WTC11 (cell line): ENCODE measurements around the gene COL27A1. TPM values are rescaled to one million over a fixed set of nuclear protein-coding genes. Genes with fewer than 3 reads are reported as not detected.

Source experiments
- ATAC-seq: fragments of 200-7000 bp; cut with Tn5 transposase; 2 replicates; pipeline ENCODE4 v1.10.0; 2021; ENCODE audit warnings: mild to moderate bottlenecking, moderate library complexity
- CTCF ChIA-PET: fragments of 300-600 bp; sonication (Branson Sonifier 250); formaldehyde crosslinking; loops from one replicate; lab custom pipeline; 2021; ENCODE audit warnings: antibody characterized with exemption; lab: Charles Lee
- POLR2A ChIA-PET: fragments of 350-600 bp; sonication (Branson Sonifier 250); formaldehyde crosslinking; loops from one replicate; lab custom pipeline; 2021; ENCODE audit warnings: antibody characterized with exemption; lab: Charles Lee
- DNase-seq: peaks from one replicate; pipeline ENCODE4 v3.0.0; 2021; ENCODE audit warnings: low spot score
- H3K27ac Mint-ChIP-seq: 2 replicates; pipeline ENCODE4 v1.8.0; 2021; ENCODE audit warnings: mixed read lengths
- H3K27me3 Mint-ChIP-seq: 2 replicates; pipeline ENCODE4 v1.8.0; 2021; ENCODE audit warnings: low read depth, mild to moderate bottlenecking, moderate library complexity, mixed read lengths
- H3K36me3 Mint-ChIP-seq: 2 replicates; pipeline ENCODE4 v1.8.0; 2021; ENCODE audit warnings: mixed read lengths
- H3K4me1 Mint-ChIP-seq: 2 replicates; pipeline ENCODE4 v1.8.0; 2022; ENCODE audit warnings: mixed read lengths
- H3K4me3 Mint-ChIP-seq: 2 replicates; pipeline ENCODE4 v1.8.0; 2021; ENCODE audit warnings: mild to moderate bottlenecking, moderate library complexity, mixed read lengths
- H3K9me3 Mint-ChIP-seq: 2 replicates; pipeline ENCODE4 v1.8.0; 2021; ENCODE audit warnings: mixed read lengths
- ATF2 ChIP-seq: sonication (generic); formaldehyde crosslinking; IDR thresholded peaks from 2 replicates; pipeline ENCODE4 v1.8.1; 2022; ENCODE audit warnings: low read depth, missing genetic modification reagents, borderline replicate concordance
- ATF6 ChIP-seq: sonication (generic); formaldehyde crosslinking; IDR thresholded peaks from 2 replicates; pipeline ENCODE4 v1.8.1; 2023; ENCODE audit warnings: mild to moderate bottlenecking, missing genetic modification reagents
- ETV6 ChIP-seq: sonication (generic); formaldehyde crosslinking; IDR thresholded peaks from 2 replicates; pipeline ENCODE4 v1.8.1; 2022; ENCODE audit warnings: mild to moderate bottlenecking, missing genetic modification reagents
- GRHL2 ChIP-seq: fragments of 250-450 bp; sonication (Bioruptor Pico); IDR thresholded peaks from 2 replicates; pipeline ENCODE4 v1.8.0; 2022; ENCODE audit warnings: mild to moderate bottlenecking, moderate library complexity; ENCODE audit not compliant: insufficient replicate concordance, severe bottlenecking
- GTF2I ChIP-seq: fragments of 250-450 bp; sonication (Bioruptor Pico); conservative IDR thresholded peaks from 2 replicates; pipeline ENCODE4 v1.4.0; 2021; ENCODE audit warnings: mild to moderate bottlenecking
- KAT7 ChIP-seq: sonication (generic); formaldehyde crosslinking; IDR thresholded peaks from 2 replicates; pipeline ENCODE4 v1.8.1; 2023; ENCODE audit warnings: missing genetic modification reagents, mild to moderate bottlenecking, borderline replicate concordance
- MYBL2 ChIP-seq: sonication (generic); formaldehyde crosslinking; IDR thresholded peaks from 2 replicates; pipeline ENCODE4 v1.8.1; 2023; ENCODE audit warnings: mild to moderate bottlenecking, moderate library complexity, missing genetic modification reagents
- NFE2L1 ChIP-seq: sonication (generic); formaldehyde crosslinking; IDR thresholded peaks from 2 replicates; pipeline ENCODE4 v1.8.1; 2023; ENCODE audit warnings: missing genetic modification reagents
- RORB ChIP-seq: fragments of 250-450 bp; sonication (Bioruptor Pico); IDR thresholded peaks from 2 replicates; pipeline ENCODE4 v1.9.0; 2021; ENCODE audit warnings: mild to moderate bottlenecking
- SMAD4 ChIP-seq: sonication (generic); formaldehyde crosslinking; IDR thresholded peaks from 2 replicates; pipeline ENCODE4 v1.8.0; 2022; ENCODE audit warnings: mild to moderate bottlenecking, missing genetic modification reagents
- SOX15 ChIP-seq: fragments of 250-450 bp; sonication (Bioruptor Pico); IDR thresholded peaks from 2 replicates; pipeline ENCODE4 v1.9.0; 2021; ENCODE audit warnings: mild to moderate bottlenecking
- TCF7 ChIP-seq: sonication (generic); formaldehyde crosslinking; IDR thresholded peaks from 2 replicates; pipeline ENCODE4 v1.8.0; 2022; ENCODE audit warnings: mild to moderate bottlenecking, low read depth, missing genetic modification reagents, moderate library complexity
- ZBTB21 ChIP-seq: sonication (generic); formaldehyde crosslinking; IDR thresholded peaks from 2 replicates; pipeline ENCODE4 v1.8.1; 2023; ENCODE audit warnings: mild to moderate bottlenecking, missing genetic modification reagents, borderline replicate concordance
- ZNF138 ChIP-seq: sonication (generic); formaldehyde crosslinking; conservative IDR thresholded peaks from 2 replicates; pipeline ENCODE4 v1.8.1; 2022; ENCODE audit warnings: mild to moderate bottlenecking, moderate library complexity, missing genetic modification reagents
- ZNF219 ChIP-seq: sonication (generic); formaldehyde crosslinking; IDR thresholded peaks from 2 replicates; pipeline ENCODE4 v1.8.0; 2023; ENCODE audit warnings: missing genetic modification reagents, mild to moderate bottlenecking, borderline replicate concordance
- ZNF396 ChIP-seq: fragments of 250-450 bp; sonication (Bioruptor Pico); IDR thresholded peaks from 2 replicates; pipeline ENCODE4 v1.8.0; 2021; ENCODE audit warnings: mild to moderate bottlenecking, moderate library complexity, borderline replicate concordance
- total RNA-seq: library from RNA; stranded (reverse); gene quantifications from 3 replicates; pipeline ENCODE4 v1.2.3, GENCODE V29; 2021
- TF ChIP-seq, protein P1 (sequence below): fragments of 250-450 bp; sonication (Bioruptor Pico); conservative IDR thresholded peaks from 2 replicates; pipeline ENCODE4 v1.9.0; 2021; ENCODE audit warnings: mild to moderate bottlenecking

COL27A1 gene
- total RNA-seq, 1 experiment from 2014 or later = 47.5 TPM

DNA sequence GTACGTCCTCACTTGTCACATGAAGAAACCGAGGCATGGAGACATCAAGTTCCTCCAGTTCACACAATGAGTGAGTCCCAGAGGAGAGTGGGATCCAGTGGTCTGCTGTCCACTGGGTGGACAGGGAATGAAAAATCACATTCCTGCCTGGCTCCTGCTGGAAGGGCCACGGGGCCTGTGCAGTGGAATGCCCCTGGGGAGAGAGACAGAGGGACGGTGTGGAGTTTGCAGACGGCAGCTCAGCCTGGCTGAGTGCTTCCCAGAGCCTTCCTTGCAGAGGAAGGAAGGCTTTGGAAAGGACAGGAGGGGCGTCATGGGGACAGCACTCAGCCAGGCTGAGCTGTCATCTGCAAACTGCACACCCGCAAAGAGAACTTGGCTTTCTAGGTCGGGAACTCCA lies 74.7 kb downstream of the COL27A1 start:
- Mint-ChIP-seq H3K4me3 (no peak overlapping the region), H3K27me3 (no peaks in the 10 kb centered on the region), H3K4me1 (peaks cover 14% of the 10 kb centered on the region), H3K9me3 (no peaks in the 10 kb centered on the region), H3K36me3 (no peaks in the 10 kb centered on the region), H3K27ac (peak overlapping the region; percentile 53; the same call in 1 of the 2 replicates)
- DNase-seq (no peak), ATAC-seq (no peak)
- ChIA-PET POLR2A (no interaction called here), CTCF (interaction anchor here (1.5 to 4.5 kb wide), 2 partner anchors 122 to 147 kb away, joined by 3 to 18 read pairs; no protein-coding TSS in a partner anchor)
- no peak for TF ChIP-seq ATF2
- TF ChIP-seq ETV6 (CRISPR knock-in tag) = no peak
- no peak for TF ChIP-seq SOX15

DNA sequence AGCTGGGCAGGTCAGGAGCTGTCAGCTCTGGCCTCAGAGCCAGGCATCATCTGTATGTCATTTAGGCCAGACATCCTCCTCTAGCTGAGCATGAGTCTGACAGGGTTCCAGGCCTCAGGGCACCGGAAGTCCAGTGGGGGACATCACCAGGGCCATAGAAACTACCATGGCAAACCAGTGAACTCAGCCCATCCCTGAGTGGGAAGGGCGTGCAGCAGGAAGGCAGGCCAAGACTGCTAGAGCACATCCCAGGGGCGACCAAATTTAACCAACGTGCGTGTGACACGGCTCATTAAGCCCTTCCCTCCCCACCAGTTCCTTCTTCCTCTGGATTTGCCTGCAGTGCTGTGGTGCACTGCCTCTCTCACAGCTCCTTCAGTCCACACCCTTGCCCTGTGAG lies 75.9 kb downstream of the COL27A1 start:
- ChIA-PET POLR2A (no interaction called here), CTCF (interaction anchor here (0.9 to 4.5 kb wide), 2 partner anchors 30 to 123 kb away, joined by 3 to 18 read pairs; no protein-coding TSS in a partner anchor)
- no peak for ATAC-seq
- no peaks in the 10 kb centered on the region for H3K27me3 Mint-ChIP-seq
- 0 out of 2 replicates have a peak, but pooled peaks cover 6% of the 10 kb centered on the region for H3K4me1 Mint-ChIP-seq
- H3K27ac Mint-ChIP-seq = no peak overlapping the region
- no peak for DNase-seq
- no peaks in the 10 kb centered on the region for H3K36me3 Mint-ChIP-seq
- H3K4me3 Mint-ChIP-seq = no peak overlapping the region
- H3K9me3 Mint-ChIP-seq = no peaks in the 10 kb centered on the region
- TF ChIP-seq GRHL2 (CRISPR knock-in tag) (no peak), ZBTB21 (CRISPR knock-in tag) (no peak), ZNF138 (CRISPR knock-in tag) (no peak), KAT7 (CRISPR knock-in tag) (no peak), ATF6 (CRISPR knock-in tag) (no peak), GTF2I (no peak), TCF7 (CRISPR knock-in tag) (no peak), ATF2 (no peak), ZNF396 (CRISPR knock-in tag) (no peak), SMAD4 (no peak), ZNF219 (CRISPR knock-in tag) (no peak), NFE2L1 (CRISPR knock-in tag) (no peak), MYBL2 (CRISPR knock-in tag) (no peak), RORB (CRISPR knock-in tag) (no peak)
- TF ChIP-seq, protein P1, sequence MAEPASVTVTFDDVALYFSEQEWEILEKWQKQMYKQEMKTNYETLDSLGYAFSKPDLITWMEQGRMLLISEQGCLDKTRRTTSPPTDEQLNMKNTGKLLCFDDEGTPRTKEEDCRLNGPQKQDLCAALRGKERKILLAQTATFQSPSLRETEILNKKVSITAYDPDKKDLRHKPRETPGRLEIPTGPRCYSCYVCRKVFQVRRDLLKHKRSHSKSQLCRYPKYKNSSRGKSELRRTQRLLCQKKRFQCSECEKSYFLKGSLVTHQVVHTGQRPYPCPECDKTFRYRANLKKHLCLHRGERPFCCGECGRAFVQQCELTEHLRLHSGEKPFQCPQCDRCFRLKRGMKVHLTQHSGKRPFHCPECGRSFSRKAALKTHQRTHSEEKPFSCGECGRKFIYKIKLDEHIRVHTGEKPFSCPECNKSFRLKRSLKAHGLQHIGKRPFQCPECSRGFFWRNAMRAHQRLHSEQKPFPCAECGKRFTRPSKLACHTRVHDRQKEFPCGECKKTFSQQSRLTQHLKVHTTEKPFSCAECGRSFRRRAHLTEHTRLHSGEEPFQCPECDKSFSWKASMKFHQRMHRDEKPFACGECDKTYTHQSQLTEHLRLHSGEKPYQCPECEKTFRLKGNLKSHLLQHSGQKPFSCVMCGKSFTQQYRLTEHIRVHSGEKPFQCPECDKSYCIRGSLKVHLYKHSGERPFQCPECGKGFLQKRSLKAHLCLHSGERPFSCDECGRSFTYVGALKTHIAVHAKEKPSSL (CRISPR knock-in tag) = no peak
